IMR-90 (cell line): ENCODE measurements around the gene KCNMA1.
"Not testable (repeated sequence)": the region's sequence is repeated elsewhere in the genome, so short reads cannot be mapped to it uniquely, and the experiment has no call there.

Experiments
- BHLHE40 ChIP-seq: fragments of 150-350 bp; IDR thresholded peaks from 2 replicates; pipeline ENCODE4 v1.6.1; 2016; ENCODE audit warnings: mild to moderate bottlenecking, low read depth, low read length
- CTCF ChIP-seq: conservative IDR thresholded peaks from 2 replicates; pipeline ENCODE4 v1.5.1; 2012; ENCODE audit warnings: mild to moderate bottlenecking, low read depth, low read length, improper control_type of control experiment
- MAFK ChIP-seq: IDR thresholded peaks from 2 replicates; pipeline ENCODE4 v1.6.1; 2012; ENCODE audit warnings: low read depth, low read length, improper control_type of control experiment
- MAZ ChIP-seq: IDR thresholded peaks from 2 replicates; pipeline ENCODE4 v1.6.1; 2012; ENCODE audit warnings: low read depth, mild to moderate bottlenecking, low read length, improper control_type of control experiment, moderate library complexity, borderline replicate concordance
- POLR2A ChIP-seq: IDR thresholded peaks from 2 replicates; pipeline ENCODE4 v1.6.1; 2012; ENCODE audit warnings: mild to moderate bottlenecking, low read depth, low read length
- RAD21 ChIP-seq: IDR thresholded peaks from 2 replicates; pipeline ENCODE4 v1.6.1; 2012; ENCODE audit warnings: low read length, improper control_type of control experiment
- RFX5 ChIP-seq: IDR thresholded peaks from 2 replicates; pipeline ENCODE4 v1.8.0; 2012; ENCODE audit warnings: low read depth, mild to moderate bottlenecking, low read length, moderate library complexity
- SMC3 ChIP-seq: fragments of 150-350 bp; IDR thresholded peaks from 2 replicates; pipeline ENCODE4 v1.6.1; 2016; ENCODE audit warnings: low read depth, mild to moderate bottlenecking, antibody characterized with exemption, low read length, moderate library complexity

- not testable (repeated sequence) for TF ChIP-seq CTCF, MAFK, POLR2A, RFX5, BHLHE40, MAZ, RAD21, SMC3
Measured at GRCh38 chr10:77589703-77590102, 47.9 kb downstream of the KCNMA1 start.
